DOHH2 (cell line): ENCODE data around the gene SNAPC2.

Experiments
- H3F3A ChIP-seq: fragments of 200-600 bp; sonication (generic), shearing (Covaris generic); 2 replicates; pipeline ENCODE4 v1.6.0; 2016; ENCODE audit warnings: antibody characterized with exemption, mild to moderate bottlenecking; ENCODE audit not compliant: control insufficient read depth, insufficient read depth
- H3K27ac ChIP-seq: fragments of 200-600 bp; sonication (generic); 2 replicates; pipeline ENCODE4 v1.5.1; 2014; ENCODE audit warnings: low read depth, mild to moderate bottlenecking, low read length, moderate library complexity
- H3K27me3 ChIP-seq: fragments of 200-600 bp; sonication (generic); 2 replicates; pipeline ENCODE4 v1.6.1; 2014; ENCODE audit warnings: mild to moderate bottlenecking, low read length, mixed read lengths; ENCODE audit not compliant: control insufficient read depth
- H3K36me3 ChIP-seq: fragments of 200-600 bp; sonication (generic); 2 replicates; pipeline ENCODE4 v1.6.1; 2014; ENCODE audit warnings: mild to moderate bottlenecking, low read length, moderate library complexity, mixed read lengths; ENCODE audit not compliant: control insufficient read depth
- H3K4me1 ChIP-seq: fragments of 200-600 bp; sonication (generic); 2 replicates; pipeline ENCODE4 v1.6.1; 2014; ENCODE audit warnings: mild to moderate bottlenecking, low read length, mixed read lengths; ENCODE audit not compliant: control insufficient read depth
- H3K4me2 ChIP-seq: fragments of 200-600 bp; sonication (generic); 2 replicates; pipeline ENCODE4 v1.6.0; 2014; ENCODE audit warnings: mild to moderate bottlenecking, low read length, moderate library complexity
- H3K4me3 ChIP-seq: fragments of 200-600 bp; sonication (generic); 2 replicates; pipeline ENCODE4 v1.5.1; 2014; ENCODE audit warnings: mild to moderate bottlenecking, low read length, mixed read lengths
- H3K79me2 ChIP-seq: fragments of 200-600 bp; sonication (generic); 2 replicates; pipeline ENCODE4 v1.6.1; 2014; ENCODE audit warnings: mild to moderate bottlenecking, low read length, mixed read lengths; ENCODE audit not compliant: control insufficient read depth
- H3K9me2 ChIP-seq: fragments of 200-600 bp; sonication (generic); replicated peaks from 2 replicates; pipeline ENCODE4 v1.6.1; 2014; ENCODE audit warnings: mild to moderate bottlenecking, low read length, mixed read lengths; ENCODE audit not compliant: control insufficient read depth
- H3K9me3 ChIP-seq: fragments of 200-600 bp; sonication (generic); 2 replicates; pipeline ENCODE4 v1.6.1; 2014; ENCODE audit warnings: antibody characterized with exemption, low read length, mixed read lengths; ENCODE audit not compliant: control insufficient read depth, insufficient read depth
- H4K20me1 ChIP-seq: fragments of 200-600 bp; sonication (generic); 2 replicates; pipeline ENCODE4 v1.6.0; 2014; ENCODE audit warnings: low read depth, mild to moderate bottlenecking, antibody characterized with exemption, low read length, moderate library complexity; ENCODE audit not compliant: control insufficient read depth, insufficient read depth
- CTCF ChIP-seq: fragments of 200-600 bp; sonication (generic); IDR thresholded peaks from one replicate; pipeline ENCODE4 v1.5.1; 2014; ENCODE audit warnings: antibody characterized with exemption, mild to moderate bottlenecking, low read depth, low read length; ENCODE audit not compliant: poor library complexity, severe bottlenecking
- EZH2phosphoT487 ChIP-seq: fragments of 200-600 bp; sonication (generic); IDR thresholded peaks from 2 replicates; pipeline ENCODE4 v1.6.1; 2017; ENCODE audit warnings: borderline replicate concordance, mild to moderate bottlenecking, antibody characterized with exemption, low read length, moderate library complexity, mixed read lengths

Gene SNAPC2

GRCh38 chr19:7913652-7914051 lies 6.5 kb upstream of the SNAPC2 start:
- no peaks in the 10 kb centered on the region for H4K20me1 ChIP-seq
- H3K27me3 ChIP-seq: peaks cover 36% of the 10 kb centered on the region
- TF ChIP-seq EZH2phosphoT487 (no peak), CTCF (no peak)
- peaks cover 18% of the 10 kb centered on the region for H3K36me3 ChIP-seq
- H3K4me1 ChIP-seq: peaks cover 24% of the 10 kb centered on the region
- no peak overlapping the region for H3K4me2 ChIP-seq
- H3F3A ChIP-seq: no peaks in the 10 kb centered on the region; the same call in 1 of the 2 replicates
- H3K27ac ChIP-seq: no peak overlapping the region
- no peaks in the 10 kb centered on the region for H3K9me3 ChIP-seq
- no peaks in the 10 kb centered on the region for H3K79me2 ChIP-seq
- H3K9me2 ChIP-seq: no peaks in the 10 kb centered on the region
- H3K4me3 ChIP-seq: no peak overlapping the region

GRCh38 chr19:7914099-7914498 lies 6.0 kb upstream of the SNAPC2 start:
- H3K4me1 ChIP-seq: peaks cover 29% of the 10 kb centered on the region
- TF ChIP-seq EZH2phosphoT487 (no peak), CTCF (no peak)
- no peaks in the 10 kb centered on the region for H4K20me1 ChIP-seq
- peaks cover 41% of the 10 kb centered on the region for H3K27me3 ChIP-seq
- H3K9me2 ChIP-seq: no peaks in the 10 kb centered on the region
- H3K4me2 ChIP-seq: no peak overlapping the region
- H3K4me3 ChIP-seq: no peak overlapping the region
- peaks cover 18% of the 10 kb centered on the region for H3K36me3 ChIP-seq
- no peaks in the 10 kb centered on the region for H3K79me2 ChIP-seq
- H3F3A ChIP-seq: no peaks in the 10 kb centered on the region; the same call in 1 of the 2 replicates
- H3K9me3 ChIP-seq: no peaks in the 10 kb centered on the region
- no peak overlapping the region for H3K27ac ChIP-seq

GRCh38 chr19:7914598-7915045 lies 5.5 kb upstream of the SNAPC2 start, which contains the start of gene TGFBR3L:
TGFBR3L (plus strand) TSS chr19:7914830.
- Histone ChIP-seq H4K20me1 (no peaks in the 10 kb centered on the region), H3K27ac (no peak within 1 kb of the TSS), H3K9me3 (no peaks in the 10 kb centered on the region), H3K79me2 (no peaks in the 10 kb centered on the region), H3K9me2 (no peaks in the 10 kb centered on the region), H3F3A (peaks cover 2% of the 10 kb centered on the region; the same call in 1 of the 2 replicates), H3K27me3 (peaks cover 41% of the 10 kb centered on the region), H3K4me3 (peak within 1 kb of the TSS; percentile 47; the same call in 1 of the 2 replicates), H3K4me1 (peaks cover 33% of the 10 kb centered on the region), H3K36me3 (peaks cover 18% of the 10 kb centered on the region), H3K4me2 (peak within 1 kb of the TSS; percentile 58)
- TF ChIP-seq EZH2phosphoT487: no peak
- no peak for TF ChIP-seq CTCF
